GM10266 (cell line): ENCODE measurements around the gene RUFY1.

ENCODE experiments used
- DNase-seq: peaks from one replicate; pipeline ENCODE4 v3.0.0; 2012; ENCODE audit errors: extremely low spot score
- TF ChIP-seq, protein P1 (sequence below): IDR thresholded peaks from 2 replicates; pipeline ENCODE4 v1.5.1; 2012; ENCODE audit warnings: mild to moderate bottlenecking, low read depth; ENCODE audit not compliant: control insufficient read depth, insufficient read depth; ENCODE audit errors: missing control alignments

The RUFY1 gene

DNA sequence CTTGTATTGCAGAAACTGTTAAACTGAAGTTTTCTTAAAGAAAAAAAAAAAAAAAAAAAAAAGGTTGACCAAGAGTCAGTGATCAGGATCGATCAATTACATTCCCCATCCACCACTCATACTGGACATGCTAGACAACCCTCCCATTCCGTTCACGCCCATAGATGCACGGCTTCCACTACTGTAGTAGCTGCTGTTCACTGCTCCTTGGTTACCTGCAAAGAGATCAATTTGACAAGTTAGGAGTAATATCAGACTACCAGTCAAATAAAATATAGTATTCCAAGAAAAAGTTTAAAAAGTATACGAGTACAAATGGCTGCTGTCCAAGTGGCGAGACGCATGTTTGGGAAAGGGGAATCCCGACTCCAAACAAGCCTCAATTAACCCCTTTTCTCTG lies 64.4 kb downstream of the RUFY1 start:
- TF ChIP-seq, protein P1, sequence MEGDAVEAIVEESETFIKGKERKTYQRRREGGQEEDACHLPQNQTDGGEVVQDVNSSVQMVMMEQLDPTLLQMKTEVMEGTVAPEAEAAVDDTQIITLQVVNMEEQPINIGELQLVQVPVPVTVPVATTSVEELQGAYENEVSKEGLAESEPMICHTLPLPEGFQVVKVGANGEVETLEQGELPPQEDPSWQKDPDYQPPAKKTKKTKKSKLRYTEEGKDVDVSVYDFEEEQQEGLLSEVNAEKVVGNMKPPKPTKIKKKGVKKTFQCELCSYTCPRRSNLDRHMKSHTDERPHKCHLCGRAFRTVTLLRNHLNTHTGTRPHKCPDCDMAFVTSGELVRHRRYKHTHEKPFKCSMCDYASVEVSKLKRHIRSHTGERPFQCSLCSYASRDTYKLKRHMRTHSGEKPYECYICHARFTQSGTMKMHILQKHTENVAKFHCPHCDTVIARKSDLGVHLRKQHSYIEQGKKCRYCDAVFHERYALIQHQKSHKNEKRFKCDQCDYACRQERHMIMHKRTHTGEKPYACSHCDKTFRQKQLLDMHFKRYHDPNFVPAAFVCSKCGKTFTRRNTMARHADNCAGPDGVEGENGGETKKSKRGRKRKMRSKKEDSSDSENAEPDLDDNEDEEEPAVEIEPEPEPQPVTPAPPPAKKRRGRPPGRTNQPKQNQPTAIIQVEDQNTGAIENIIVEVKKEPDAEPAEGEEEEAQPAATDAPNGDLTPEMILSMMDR = no peak
- DNase-seq = no peak

DNA sequence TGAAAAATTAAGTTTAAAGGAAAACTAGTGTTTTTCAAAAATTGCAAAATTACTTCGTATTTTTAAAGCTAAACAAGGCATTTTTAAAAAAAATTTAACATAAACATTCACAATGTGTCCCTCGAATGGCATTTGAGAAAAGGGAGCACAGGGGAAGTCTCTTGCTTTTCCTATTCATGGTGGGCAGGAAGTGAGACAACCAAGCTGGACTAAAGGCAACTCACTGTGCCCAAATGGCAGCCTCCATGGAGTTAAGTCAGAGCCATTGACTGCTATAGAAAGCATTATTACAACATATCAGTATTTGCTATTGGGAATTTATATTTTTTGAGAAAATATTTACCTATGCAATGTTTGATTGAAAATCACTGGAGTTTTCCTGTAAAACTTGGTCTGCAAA lies 64.8 kb downstream of the RUFY1 start:
- TF ChIP-seq, protein P1 = no peak
- DNase-seq = no peak

DNA sequence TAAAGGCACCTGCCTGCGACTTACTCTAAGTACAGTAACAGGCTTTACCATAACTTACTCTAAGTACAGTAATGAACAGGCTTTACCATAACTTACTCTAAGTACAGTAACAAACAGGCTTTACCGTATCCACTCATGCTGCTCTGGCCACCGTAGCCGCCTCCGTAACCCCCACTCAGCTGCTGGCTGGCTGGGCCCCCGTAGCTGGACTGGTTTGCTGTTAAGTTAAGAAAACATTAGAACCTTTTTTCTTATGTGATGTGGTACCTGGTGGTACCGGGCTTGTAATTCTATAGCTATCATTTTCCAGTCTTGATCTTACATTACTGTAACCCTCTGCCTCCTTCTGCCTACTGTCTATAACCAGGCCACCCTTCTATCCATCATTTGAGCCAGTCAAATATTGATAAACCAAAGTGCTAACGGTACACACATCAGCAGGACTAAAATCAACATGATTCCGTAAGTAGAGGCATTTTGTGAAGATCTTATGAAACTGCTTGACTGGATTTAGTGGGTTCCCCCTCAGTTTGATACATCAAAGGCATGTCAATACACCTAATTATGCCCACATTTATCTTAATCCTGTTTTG lies 65.7 kb downstream of the RUFY1 start:
- DNase-seq = no peak

DNA sequence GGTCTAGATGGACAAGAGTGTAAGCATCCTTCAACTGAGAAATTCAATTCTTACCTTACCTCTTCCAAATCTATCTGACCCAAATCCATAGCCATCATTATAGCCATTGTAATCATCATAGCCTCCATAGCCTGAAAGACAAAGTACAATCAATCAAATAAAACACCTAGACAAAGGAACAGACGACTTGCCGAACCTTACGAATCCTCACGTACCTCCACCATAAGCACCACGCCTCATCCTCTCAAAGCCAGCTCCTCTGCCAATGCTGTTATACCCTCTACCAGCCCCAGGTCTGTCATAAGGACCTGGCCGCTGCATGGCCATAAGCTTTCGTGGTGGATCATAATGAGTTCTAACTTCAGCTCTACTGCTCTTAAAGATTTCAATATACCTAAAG lies 67.6 kb downstream of the RUFY1 start:
- TF ChIP-seq, protein P1 = no peak
- DNase-seq = no peak

More for the DNA sequence above, 65.7 kb downstream of the RUFY1 start:
- TF ChIP-seq, protein P1 = no peak

DNA sequence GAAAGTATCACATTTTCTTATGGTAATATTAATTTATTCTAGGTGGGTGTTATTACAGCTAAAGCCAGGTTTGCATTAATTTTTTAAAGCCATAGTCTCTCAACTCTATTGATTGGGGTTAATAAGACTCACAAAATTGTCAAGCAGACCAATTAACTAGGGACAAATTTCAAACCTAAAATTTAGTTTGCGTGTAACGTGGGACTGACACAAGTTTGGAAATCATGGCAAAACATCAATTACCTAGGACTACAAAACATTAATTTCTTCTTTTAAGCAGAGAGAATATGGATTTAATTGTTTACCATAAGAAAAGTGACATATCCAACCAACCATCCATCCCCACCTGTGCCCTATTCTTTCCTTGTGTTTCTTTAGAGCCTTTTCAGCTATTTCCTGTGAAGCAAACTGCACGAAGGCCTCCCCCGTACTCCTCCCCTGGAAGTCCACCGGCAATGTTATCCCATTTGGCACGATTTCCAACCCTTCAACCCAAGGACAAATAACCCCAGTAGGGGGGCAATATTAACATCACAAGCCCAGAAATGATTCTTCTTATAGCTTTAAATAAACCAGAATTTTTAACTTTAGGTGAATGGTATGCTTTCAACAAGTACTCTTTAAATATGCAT lies 68.7 kb downstream of the RUFY1 start:
- no peak for DNase-seq
- TF ChIP-seq, protein P1 = no peak

DNA sequence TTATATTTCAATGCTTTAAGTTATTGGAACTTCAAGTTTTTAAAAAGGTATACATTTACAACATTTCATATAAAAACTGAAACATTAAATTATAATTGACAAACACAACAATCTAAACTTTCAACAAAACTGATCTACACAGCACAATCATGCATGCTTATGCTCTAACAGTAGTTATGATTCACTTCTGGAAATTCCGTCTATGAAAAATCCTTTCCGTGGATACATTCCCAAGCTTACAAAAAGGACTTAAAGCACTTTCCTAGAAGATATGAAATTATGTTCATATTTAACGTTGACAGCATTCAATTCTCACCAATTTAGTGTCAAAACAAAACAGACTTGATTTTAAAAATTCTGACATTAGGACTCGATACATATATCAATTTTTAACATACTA lies 69.4 kb downstream of the RUFY1 start:
- no peak for DNase-seq
- TF ChIP-seq, protein P1 = no peak

DNA sequence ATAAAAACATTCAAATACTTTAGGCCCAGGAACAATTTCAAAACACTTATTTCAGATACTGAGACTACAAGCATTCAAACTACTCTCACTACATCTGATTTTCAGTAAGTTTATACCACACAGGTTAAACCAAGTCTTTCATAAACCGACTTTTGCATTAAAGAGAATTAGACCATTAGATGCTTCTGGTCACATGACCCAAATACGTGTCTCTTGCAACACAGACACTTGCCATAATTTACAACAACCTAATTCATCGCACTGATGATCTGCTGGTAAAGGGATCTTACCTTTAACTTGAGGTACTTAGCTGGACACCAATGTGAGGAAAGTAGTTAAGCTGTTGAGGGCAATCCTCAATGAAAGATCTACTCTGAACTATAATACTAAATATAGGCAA lies 69.9 kb downstream of the RUFY1 start:
- TF ChIP-seq, protein P1 = no peak
- DNase-seq = no peak
